Liver (tissue), 3 donors: ENCODE measurements around the gene SNRPA1.

Experiments
- HNF4G ChIP-seq: IDR thresholded peaks from 2 replicates; pipeline ENCODE4 v1.6.1; 2016; ENCODE audit warnings: antibody characterized with exemption
- RAD21 ChIP-seq, 2 donors: IDR thresholded peaks; 2 replicates each; pipeline ENCODE4 v1.6.1; 2016; ENCODE audit warnings: antibody characterized with exemption in 2 of 2, mild to moderate bottlenecking in 2 of 2
- REST ChIP-seq: IDR thresholded peaks from 2 replicates; pipeline ENCODE4 v1.6.1; 2016; ENCODE audit warnings: antibody characterized with exemption, mild to moderate bottlenecking
- SP1 ChIP-seq: IDR thresholded peaks from 2 replicates; pipeline ENCODE4 v1.6.1; 2018; ENCODE audit warnings: antibody characterized with exemption, mild to moderate bottlenecking
- TAF1 ChIP-seq: conservative IDR thresholded peaks from 2 replicates; pipeline ENCODE4 v1.6.1; 2016; ENCODE audit warnings: antibody characterized with exemption, mild to moderate bottlenecking
- TF ChIP-seq, protein P1 (sequence below): fragments of 150-350 bp; IDR thresholded peaks from 2 replicates; pipeline ENCODE4 v1.5.1; 2017; ENCODE audit warnings: improper control_type of control experiment, low read depth, low read length; ENCODE audit not compliant: missing input control
- donor health status: healthy.
- donor health status: healthy.

DNA sequence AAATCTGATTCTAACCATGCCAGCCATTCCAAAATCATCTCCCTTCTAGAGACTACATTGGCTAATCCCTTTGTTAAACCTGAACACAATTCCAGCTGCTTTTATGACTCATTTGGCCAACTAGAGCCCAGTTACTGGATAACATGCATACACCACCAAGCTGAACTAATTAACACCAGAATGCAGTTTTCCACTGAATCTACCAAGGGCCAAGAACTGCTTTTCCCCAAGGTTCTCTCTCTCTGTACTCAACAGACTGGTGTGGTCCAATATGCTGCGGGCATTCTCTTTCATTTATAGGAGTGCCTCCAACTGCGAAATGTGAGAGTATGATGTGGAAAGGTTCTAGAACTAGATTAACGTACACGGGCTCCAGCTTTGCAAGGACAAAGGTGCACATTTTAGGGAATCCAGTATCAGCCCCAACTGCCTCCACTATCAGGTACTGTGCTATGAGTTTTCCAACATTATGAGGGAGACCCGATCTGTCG is 44.7 kb downstream of the SNRPA1 start:
- TF ChIP-seq, protein P1, sequence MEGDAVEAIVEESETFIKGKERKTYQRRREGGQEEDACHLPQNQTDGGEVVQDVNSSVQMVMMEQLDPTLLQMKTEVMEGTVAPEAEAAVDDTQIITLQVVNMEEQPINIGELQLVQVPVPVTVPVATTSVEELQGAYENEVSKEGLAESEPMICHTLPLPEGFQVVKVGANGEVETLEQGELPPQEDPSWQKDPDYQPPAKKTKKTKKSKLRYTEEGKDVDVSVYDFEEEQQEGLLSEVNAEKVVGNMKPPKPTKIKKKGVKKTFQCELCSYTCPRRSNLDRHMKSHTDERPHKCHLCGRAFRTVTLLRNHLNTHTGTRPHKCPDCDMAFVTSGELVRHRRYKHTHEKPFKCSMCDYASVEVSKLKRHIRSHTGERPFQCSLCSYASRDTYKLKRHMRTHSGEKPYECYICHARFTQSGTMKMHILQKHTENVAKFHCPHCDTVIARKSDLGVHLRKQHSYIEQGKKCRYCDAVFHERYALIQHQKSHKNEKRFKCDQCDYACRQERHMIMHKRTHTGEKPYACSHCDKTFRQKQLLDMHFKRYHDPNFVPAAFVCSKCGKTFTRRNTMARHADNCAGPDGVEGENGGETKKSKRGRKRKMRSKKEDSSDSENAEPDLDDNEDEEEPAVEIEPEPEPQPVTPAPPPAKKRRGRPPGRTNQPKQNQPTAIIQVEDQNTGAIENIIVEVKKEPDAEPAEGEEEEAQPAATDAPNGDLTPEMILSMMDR = no peak
- TF ChIP-seq TAF1 (no peak), HNF4G (no peak), SP1 (no peak), REST (no peak), RAD21 (IDR thresholded peaks at IDR 0.05) (no peak)
